HG03039 (cell line): ENCODE data around the gene CLIP3.
"Not testable (repeated sequence)": the region's sequence is repeated elsewhere in the genome, so short reads cannot be mapped to it uniquely, and the experiment has no call there.

Experiments
- ATAC-seq: cut with Tn5 transposase; IDR thresholded peaks from one replicate; pipeline ENCODE4 v1.9.1; 2021; ENCODE audit warnings: mild to moderate bottlenecking, moderate library complexity; ENCODE audit not compliant: unreplicated experiment

CLIP3 gene

GRCh38 chr19:35983177-35983576 is 49.5 kb downstream of the CLIP3 start:
- ATAC-seq, result no peak

GRCh38 chr19:35980997-35981396 is 51.7 kb downstream of the CLIP3 start:
- ATAC-seq, result not testable (repeated sequence)

DNA sequence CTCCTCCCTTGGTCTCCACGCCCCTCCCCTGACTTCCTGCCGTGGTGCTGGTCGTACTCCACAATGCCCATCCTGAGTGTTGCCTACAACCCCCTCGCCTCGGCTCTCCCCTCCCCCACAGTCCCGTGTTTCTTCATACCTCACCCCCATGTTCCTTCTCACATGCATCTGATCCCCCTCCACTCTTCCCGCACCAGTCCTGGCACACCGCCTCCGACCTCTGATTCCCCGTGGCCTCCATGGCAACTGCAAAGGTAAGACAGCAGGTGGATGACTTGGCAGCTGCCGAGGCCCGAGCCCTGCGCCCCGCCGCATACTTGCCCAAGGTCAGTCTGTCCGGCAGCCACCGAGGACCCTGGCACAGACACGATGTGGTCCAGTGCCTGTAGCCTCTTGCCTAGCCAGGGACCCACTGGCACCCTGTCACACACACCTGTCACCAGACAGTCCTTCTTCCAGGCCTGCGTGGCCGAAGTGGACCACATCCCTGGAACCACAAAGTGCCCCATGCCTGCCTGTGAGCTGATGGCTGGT is 53.8 kb downstream of the CLIP3 start:
- no peak for ATAC-seq

- ATAC-seq, result no peak
These were observed 54.4 kb downstream of the CLIP3 start for GRCh38 chr19:35978271-35978670.

DNA sequence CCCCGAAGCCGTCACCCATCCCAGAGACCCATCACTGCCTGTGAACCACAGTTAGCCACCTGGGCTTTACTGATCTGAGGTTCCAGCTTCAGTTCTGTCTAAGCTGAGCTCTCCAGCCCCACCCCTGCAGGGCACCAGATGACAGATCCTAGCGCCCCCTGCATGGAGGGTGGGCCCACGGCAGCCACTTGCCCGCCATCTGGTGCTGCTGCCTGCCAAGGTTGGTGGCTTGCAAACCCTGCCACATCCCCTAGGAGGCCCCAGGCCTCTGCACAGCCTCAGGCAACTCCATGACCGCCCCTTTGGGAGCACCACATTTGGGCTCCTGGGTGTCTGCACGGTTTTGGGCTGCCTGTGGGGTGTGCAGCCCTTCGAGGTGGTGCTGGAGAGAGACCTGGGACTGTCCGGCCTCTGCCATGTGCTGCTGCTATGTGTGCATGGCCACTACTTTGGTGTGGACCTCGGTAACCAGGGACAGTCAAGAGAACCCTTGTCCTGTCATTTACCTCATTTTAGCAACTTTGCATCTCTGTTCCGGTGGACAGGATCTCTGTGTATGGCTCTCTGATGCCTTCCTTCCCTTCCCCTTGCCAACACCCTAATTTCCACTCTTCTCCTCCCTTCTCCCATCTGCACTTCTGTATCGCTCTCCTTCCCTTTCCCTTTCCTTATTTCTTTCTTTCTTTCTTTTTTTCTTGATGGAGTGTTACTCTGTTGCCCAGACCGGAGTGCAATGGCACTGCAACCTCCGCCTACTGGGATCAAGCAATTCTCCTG is 55.0 kb downstream of the CLIP3 start:
- no peak for ATAC-seq

- ATAC-seq, result no peak
These were observed 57.0 kb downstream of the CLIP3 start for GRCh38 chr19:35975608-35976214.

- no peak for ATAC-seq
These were observed 59.2 kb downstream of the CLIP3 start for GRCh38 chr19:35973487-35973886.

GRCh38 chr19:35966771-35967170 is 65.9 kb downstream of the CLIP3 start:
- ATAC-seq, result no peak
